HAP-1 (cell line): ENCODE measurements around the gene ARHGAP8.
A peak's percentile ranks its signal among the peaks of the same experiment; 100 is the strongest.

Source experiments
- DNase-seq, 2 experiments: peaks; one replicate each; pipeline ENCODE4 v3.0.0-alpha.2; 2016 to 2020; ENCODE audit warnings: low spot score in 2 of 2
- H3K27me3 ChIP-seq: fragments of 250-450 bp; sonication (Bioruptor Pico); 2 replicates; pipeline ENCODE4 v1.5.1; 2020; ENCODE audit warnings: low read depth, mild to moderate bottlenecking, moderate library complexity
- H3K36me3 ChIP-seq: fragments of 250-450 bp; sonication (Bioruptor Pico); replicated peaks from 2 replicates; pipeline ENCODE4 v1.5.1; 2020; ENCODE audit warnings: mild to moderate bottlenecking
- H3K4me1 ChIP-seq: fragments of 250-450 bp; sonication (Bioruptor Pico); 2 replicates; pipeline ENCODE4 v1.5.1; 2020; ENCODE audit warnings: mild to moderate bottlenecking
- H3K4me3 ChIP-seq: fragments of 250-450 bp; sonication (Bioruptor Pico); 2 replicates; pipeline ENCODE4 v1.5.1; 2020; ENCODE audit warnings: mild to moderate bottlenecking, moderate library complexity
- H3K9me3 ChIP-seq: fragments of 250-450 bp; sonication (Bioruptor Pico); 2 replicates; pipeline ENCODE4 v1.5.1; 2020; ENCODE audit warnings: mild to moderate bottlenecking, moderate library complexity
- in situ Hi-C: fragments of 300-500 bp; cut with MboI; formaldehyde crosslinking; loops from 3 replicates; pipeline ENCODE4 v1.14.3; 2020; ENCODE audit warnings: low sequenced_read_pairs, inconsistent platforms, mixed read lengths

ARHGAP8 gene

GRCh38 chr22:44818727-44819126 lies 66.4 kb downstream of the ARHGAP8 start:
- no peak for DNase-seq
- Histone ChIP-seq H3K27me3 (no peaks in the 10 kb centered on the region), H3K9me3 (no peaks in the 10 kb centered on the region), H3K36me3 (peaks cover 5% of the 10 kb centered on the region), H3K4me1 (peaks cover 3% of the 10 kb centered on the region; the same call in 1 of the 2 replicates), H3K4me3 (no peak overlapping the region)
- in situ Hi-C loops, result loop anchor here (10.0 kb wide), 1 partner anchor 124 kb away; no protein-coding TSS in a partner anchor

GRCh38 chr22:44819966-44820631 lies 67.7 kb downstream of the ARHGAP8 start:
- in situ Hi-C loops, result loop anchor here (10.0 kb wide), 1 partner anchor 125 kb away; no protein-coding TSS in a partner anchor
- no peaks in the 10 kb centered on the region for H3K27me3 ChIP-seq
- no peak overlapping the region for H3K4me3 ChIP-seq
- H3K9me3 ChIP-seq, result no peaks in the 10 kb centered on the region
- H3K36me3 ChIP-seq, result peaks cover 5% of the 10 kb centered on the region
- no peak for DNase-seq
- peaks cover 3% of the 10 kb centered on the region; the same call in 1 of the 2 replicates for H3K4me1 ChIP-seq

DNA sequence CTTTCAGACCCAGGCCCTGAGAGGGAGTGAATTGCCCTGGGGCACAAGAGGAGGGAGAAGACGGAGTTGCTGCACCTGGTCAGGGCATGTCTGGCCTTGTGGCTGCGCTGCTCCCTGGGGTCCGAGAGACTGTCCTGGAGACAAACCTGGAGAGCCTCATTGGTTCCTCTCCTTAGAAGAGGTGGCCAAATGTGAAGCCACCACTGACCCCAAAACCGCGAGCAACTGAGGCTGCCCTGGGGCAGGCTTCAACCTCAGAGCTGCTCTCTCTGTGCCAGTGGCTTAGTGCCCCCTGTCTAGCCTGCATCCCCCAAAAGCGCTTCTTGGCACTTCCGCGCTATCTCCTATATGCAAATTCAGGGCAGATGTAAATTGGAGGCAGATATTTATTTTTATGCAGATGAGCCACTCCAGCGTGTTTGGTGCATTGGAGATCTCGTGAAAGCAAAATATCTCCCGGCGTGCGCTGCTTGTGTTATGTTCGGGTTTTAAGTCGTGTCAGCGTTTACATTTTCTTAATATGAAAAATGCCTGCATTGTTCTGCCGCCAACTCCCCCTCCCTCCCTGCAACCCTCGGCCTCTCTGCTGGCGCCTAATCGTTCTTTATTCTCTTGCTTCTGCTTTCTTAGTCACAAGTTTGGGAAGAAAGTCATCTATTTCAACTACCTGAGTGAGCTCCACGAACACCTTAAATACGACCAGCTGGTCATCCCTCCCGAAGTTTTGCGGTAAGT lies 69.5 kb downstream of the ARHGAP8 start:
- Histone ChIP-seq H3K27me3 (no peaks in the 10 kb centered on the region), H3K4me1 (peaks cover 3% of the 10 kb centered on the region; the same call in 1 of the 2 replicates), H3K9me3 (no peaks in the 10 kb centered on the region), H3K4me3 (no peak overlapping the region), H3K36me3 (peaks cover 5% of the 10 kb centered on the region)
- DNase-seq, result peak; percentile 9 to 32
- in situ Hi-C loops, result no loop called here

GRCh38 chr22:44822534-44822933 lies 70.2 kb downstream of the ARHGAP8 start:
- Histone ChIP-seq H3K9me3 (no peaks in the 10 kb centered on the region), H3K27me3 (no peaks in the 10 kb centered on the region), H3K36me3 (peaks cover 5% of the 10 kb centered on the region), H3K4me1 (peaks cover 3% of the 10 kb centered on the region; the same call in 1 of the 2 replicates), H3K4me3 (no peak overlapping the region)
- in situ Hi-C loops, result no loop called here
- no peak for DNase-seq

- Histone ChIP-seq H3K9me3 (no peaks in the 10 kb centered on the region), H3K27me3 (no peaks in the 10 kb centered on the region), H3K4me3 (no peak overlapping the region), H3K4me1 (peaks cover 3% of the 10 kb centered on the region; the same call in 1 of the 2 replicates), H3K36me3 (peaks cover 5% of the 10 kb centered on the region)
- DNase-seq, result no peak
- in situ Hi-C loops, result no loop called here
Observed at GRCh38 chr22:44823396-44823795, 71.0 kb downstream of the ARHGAP8 start.

- DNase-seq, result no peak
- in situ Hi-C loops, result no loop called here
- Histone ChIP-seq H3K36me3 (peaks cover 5% of the 10 kb centered on the region), H3K4me3 (no peak overlapping the region), H3K9me3 (no peaks in the 10 kb centered on the region), H3K27me3 (no peaks in the 10 kb centered on the region), H3K4me1 (peaks cover 3% of the 10 kb centered on the region; the same call in 1 of the 2 replicates)
Observed at GRCh38 chr22:44823806-44824205, 71.4 kb downstream of the ARHGAP8 start.

GRCh38 chr22:44824271-44824670 lies 71.9 kb downstream of the ARHGAP8 start:
- DNase-seq, result no peak
- Histone ChIP-seq H3K4me1 (peaks cover 3% of the 10 kb centered on the region; the same call in 1 of the 2 replicates), H3K36me3 (peaks cover 5% of the 10 kb centered on the region), H3K4me3 (no peak overlapping the region), H3K27me3 (no peaks in the 10 kb centered on the region), H3K9me3 (no peaks in the 10 kb centered on the region)
- in situ Hi-C loops, result no loop called here

GRCh38 chr22:44825310-44826150 lies 73.2 kb downstream of the ARHGAP8 start:
- Histone ChIP-seq H3K9me3 (no peaks in the 10 kb centered on the region), H3K36me3 (peaks cover 5% of the 10 kb centered on the region), H3K27me3 (no peaks in the 10 kb centered on the region), H3K4me3 (no peak overlapping the region), H3K4me1 (peaks cover 3% of the 10 kb centered on the region; the same call in 1 of the 2 replicates)
- DNase-seq, result no peak
- in situ Hi-C loops, result no loop called here

DNA sequence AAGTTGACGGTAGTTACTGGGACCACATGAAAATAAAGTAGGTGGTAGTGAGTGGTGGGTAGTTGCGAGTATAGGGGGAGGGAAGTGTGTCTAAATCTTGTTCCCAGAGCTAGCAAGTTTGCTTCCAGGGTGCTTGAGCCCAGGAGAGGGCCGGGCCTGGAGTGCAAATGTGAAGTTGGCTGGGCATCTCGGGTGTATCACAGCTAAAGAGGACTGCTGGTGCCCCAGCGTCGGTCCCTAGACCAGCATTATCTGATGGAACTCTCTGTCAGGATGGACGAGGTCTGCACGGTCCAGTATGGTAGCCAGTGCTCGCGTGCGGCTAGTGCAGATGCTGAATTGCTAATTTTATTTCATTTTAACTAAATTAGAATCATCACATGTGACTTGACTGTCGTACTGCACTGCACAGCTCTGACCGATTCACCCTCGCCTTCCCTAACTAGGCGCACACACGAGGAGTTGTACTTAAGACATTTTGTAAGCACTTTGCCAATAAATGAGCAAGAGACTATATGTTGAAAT lies 75.4 kb downstream of the ARHGAP8 start:
- in situ Hi-C loops, result no loop called here
- H3K27me3 ChIP-seq, result no peaks in the 10 kb centered on the region
- DNase-seq, result no peak
- H3K4me1 ChIP-seq, result no peaks in the 10 kb centered on the region
- H3K9me3 ChIP-seq, result no peaks in the 10 kb centered on the region
- H3K36me3 ChIP-seq, result peaks cover 5% of the 10 kb centered on the region
- H3K4me3 ChIP-seq, result no peak overlapping the region

- no peaks in the 10 kb centered on the region for H3K9me3 ChIP-seq
- no peak overlapping the region for H3K4me3 ChIP-seq
- in situ Hi-C loops, result no loop called here
- no peaks in the 10 kb centered on the region for H3K4me1 ChIP-seq
- DNase-seq, result peak in 1 of 2 experiments; percentile 75
- H3K36me3 ChIP-seq, result peaks cover under 1% of the 10 kb centered on the region
- no peaks in the 10 kb centered on the region for H3K27me3 ChIP-seq
Observed at GRCh38 chr22:44828193-44828592, 75.8 kb downstream of the ARHGAP8 start.

DNA sequence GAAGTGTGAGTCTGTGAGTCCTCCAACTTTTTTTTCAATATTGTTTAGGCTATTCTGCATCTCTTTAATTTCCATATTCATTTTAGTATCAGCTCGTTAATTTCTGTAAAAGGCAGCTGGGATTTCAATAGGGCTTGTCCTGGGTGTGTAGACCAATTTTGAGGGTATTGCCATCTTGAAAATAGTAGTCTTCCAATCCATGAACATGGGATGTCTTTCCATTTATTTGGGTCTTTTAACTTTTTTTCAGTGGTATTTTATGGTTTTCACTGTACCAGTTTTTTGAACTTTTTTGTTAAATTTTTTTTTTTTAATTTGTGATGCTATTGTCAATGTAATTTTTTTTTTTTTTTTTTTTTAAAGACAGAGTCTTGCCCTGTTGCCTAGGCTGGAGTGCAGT lies 79.5 kb downstream of the ARHGAP8 start:
- no peaks in the 10 kb centered on the region for H3K27me3 ChIP-seq
- no peaks in the 10 kb centered on the region for H3K9me3 ChIP-seq
- no peak for DNase-seq
- no peaks in the 10 kb centered on the region for H3K4me1 ChIP-seq
- no peaks in the 10 kb centered on the region for H3K36me3 ChIP-seq
- in situ Hi-C loops, result no loop called here
- H3K4me3 ChIP-seq, result no peak overlapping the region

DNA sequence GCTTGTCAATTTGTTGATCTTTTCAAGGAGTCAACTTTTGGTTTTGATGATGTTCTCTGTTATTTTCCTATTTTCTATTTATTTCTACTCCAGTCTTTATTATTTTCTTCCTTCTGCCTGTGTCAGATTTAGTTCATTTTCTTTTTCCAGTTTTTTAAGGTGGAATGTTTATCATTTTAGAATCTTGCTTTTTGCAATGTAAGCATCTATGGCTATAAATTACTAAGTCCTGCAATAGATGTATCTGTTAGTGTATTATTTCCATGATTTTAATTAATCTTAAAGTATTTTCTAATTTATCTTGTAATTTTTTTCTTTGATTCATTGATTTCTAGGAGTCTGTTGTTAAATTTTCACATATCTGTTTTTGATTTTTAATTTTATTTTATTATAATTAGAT lies 81.7 kb downstream of the ARHGAP8 start:
- no peaks in the 10 kb centered on the region for H3K36me3 ChIP-seq
- no peak overlapping the region for H3K4me3 ChIP-seq
- H3K4me1 ChIP-seq, result no peaks in the 10 kb centered on the region
- H3K9me3 ChIP-seq, result no peaks in the 10 kb centered on the region
- H3K27me3 ChIP-seq, result no peaks in the 10 kb centered on the region
- in situ Hi-C loops, result no loop called here
- no peak for DNase-seq

- H3K4me1 ChIP-seq, result no peaks in the 10 kb centered on the region
- no peaks in the 10 kb centered on the region for H3K9me3 ChIP-seq
- no peak overlapping the region for H3K4me3 ChIP-seq
- no peak for DNase-seq
- in situ Hi-C loops, result no loop called here
- H3K36me3 ChIP-seq, result no peaks in the 10 kb centered on the region
- H3K27me3 ChIP-seq, result no peaks in the 10 kb centered on the region
Observed at GRCh38 chr22:44837481-44837880, 85.1 kb downstream of the ARHGAP8 start.
